Stimulated activated CD4-positive, alpha-beta T cell treated with anti-CD3 and anti-CD28 coated beads, Interleukin-1b, Interleukin-23, amount 100 ng/mL, for 24 hours (primary cell): ENCODE measurements around the gene GPR153.

Experiments used
- DNase-seq, 4 experiments: peaks; one replicate each; pipeline ENCODE4 v3.0.0-alpha.2; 2020; ENCODE audit warnings: low read depth in 4 of 4, low spot score in 1 of 4

Gene GPR153

DNA sequence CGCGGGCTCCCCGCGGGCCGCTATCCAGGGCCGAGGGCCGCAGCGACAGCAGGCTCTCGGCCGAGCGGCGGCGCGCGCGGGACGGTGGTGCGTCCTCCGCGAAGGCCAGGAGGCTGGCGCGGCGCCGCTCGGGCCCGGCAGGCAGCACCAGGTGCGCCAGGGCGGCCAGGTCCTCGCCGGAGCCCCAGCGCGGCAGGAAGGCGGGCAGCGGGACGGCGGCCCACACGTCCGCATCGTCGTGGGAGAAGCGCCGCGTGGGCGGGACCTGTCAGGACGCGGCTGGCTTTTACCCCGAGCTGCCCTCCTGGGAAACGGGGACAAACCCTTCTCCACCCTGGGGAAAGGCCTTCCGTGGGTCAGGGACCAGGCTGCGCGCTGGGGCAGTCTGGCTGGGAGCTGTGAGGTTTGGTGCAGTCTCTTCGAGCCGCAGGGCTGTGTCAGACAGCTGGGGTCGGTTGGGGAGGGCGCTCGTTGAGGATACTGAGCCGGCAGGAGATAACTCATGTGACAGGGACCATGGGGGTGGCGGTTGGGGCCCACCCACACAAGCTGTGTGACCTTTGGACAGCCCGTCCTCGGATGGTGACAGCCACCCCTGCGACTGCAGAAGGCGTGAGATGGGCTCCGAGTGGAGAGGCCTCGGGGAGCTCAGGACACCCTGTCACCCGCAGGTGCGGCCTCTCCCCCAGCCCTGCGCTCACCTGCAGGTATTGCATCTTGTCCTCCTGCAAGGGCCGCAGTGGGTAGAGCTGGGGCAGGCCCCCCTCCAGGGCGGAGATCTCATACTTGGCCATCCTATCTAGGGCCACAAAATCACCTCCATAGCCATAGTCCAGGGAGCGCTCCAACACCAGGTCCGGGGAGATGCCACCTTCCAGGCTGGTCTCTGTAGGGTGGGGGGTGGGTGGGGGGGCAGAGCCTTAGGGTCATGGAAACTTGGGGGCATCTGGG is 10.9 kb downstream of the GPR153 start:
- no peak for DNase-seq

DNA sequence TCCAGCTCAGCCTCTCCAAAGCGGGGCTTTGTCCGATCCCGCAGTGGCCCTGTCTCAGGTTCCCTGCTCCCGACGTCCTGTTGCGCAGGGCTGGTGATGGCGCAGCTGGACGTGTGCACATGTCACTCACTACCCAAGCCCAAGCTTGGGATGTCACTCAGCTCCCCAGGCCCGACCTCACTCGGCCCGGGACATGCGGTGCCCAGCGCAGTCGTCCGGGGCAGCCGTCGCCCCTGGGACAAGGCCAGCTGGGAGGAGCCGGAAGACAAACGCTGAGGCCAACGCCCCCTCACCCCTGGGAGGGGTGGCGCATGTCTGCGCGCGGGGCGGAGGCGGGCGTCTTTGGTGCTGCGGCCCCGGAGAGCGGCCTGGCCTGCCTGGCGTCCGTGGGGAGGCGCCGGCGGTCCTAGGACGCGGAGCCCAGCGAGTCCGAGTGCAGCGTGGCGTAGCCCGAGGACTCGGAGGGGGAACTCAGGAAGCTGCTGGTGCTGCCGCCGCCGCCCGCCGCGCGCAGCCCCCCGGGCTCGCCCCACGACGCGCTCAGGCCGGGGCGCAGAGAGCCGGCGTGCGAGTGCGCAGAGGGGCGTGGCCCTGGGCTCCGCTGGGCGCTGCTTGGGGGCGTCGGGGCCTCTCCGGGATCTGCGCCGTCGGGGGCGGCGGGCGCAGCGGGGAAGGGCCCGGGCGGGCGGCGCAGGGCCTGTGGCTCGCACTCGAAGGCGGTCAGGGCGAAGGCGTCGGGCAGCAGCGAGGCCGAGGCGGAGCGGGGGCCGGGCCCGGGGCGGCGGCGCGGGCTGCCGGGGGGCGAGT is 11.8 kb downstream of the GPR153 start:
- DNase-seq: no peak

DNA sequence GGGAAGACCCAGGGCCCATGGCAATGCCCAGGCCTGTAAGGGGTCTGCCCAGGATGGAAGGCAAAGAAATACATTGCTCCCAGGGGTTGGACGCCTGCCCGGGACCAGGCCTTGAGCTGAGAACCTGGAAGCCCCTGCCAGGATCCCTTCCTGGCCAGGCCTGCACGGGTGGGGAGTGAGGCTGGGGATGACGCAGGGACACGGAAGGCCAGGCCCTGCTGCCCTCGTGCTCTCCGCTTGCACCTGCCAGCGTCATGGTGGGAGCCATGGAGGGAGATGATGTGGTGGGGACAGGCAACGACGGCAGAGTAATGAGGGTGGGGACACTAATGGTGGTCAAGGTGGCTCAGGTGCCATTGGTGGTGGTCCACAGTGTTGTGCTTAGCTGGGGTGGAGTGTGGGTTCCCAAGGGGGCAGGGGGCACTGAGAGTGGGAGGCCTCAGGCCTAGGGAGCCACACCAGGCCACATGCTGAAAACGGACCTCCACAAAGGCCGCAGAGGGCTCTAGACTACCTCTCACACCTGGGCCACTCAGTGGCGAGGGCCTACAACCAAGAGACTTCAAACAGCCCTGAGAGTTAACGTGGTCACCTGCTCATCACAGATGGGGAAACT is 12.6 kb downstream of the GPR153 start:
- DNase-seq: no peak

DNA sequence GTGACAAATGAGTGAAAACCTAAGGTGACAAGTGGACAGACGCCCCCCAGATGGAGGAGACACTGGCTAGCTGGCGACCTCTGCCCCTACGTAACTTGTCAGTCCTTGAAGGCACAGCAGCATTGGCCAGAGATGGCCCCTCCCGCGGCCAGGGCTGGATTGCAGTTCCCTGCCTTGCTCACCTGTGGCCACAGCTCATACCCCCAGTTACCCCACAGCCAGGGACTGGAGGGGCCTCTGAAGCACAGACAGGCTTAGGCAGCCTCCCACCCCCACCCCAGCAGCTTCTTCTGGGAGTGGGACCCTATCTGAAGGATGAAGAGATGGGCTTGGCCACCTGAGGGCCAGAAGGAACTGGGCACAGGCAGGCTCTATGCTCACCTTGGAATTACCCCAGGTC is 13.2 kb downstream of the GPR153 start:
- no peak for DNase-seq

DNA sequence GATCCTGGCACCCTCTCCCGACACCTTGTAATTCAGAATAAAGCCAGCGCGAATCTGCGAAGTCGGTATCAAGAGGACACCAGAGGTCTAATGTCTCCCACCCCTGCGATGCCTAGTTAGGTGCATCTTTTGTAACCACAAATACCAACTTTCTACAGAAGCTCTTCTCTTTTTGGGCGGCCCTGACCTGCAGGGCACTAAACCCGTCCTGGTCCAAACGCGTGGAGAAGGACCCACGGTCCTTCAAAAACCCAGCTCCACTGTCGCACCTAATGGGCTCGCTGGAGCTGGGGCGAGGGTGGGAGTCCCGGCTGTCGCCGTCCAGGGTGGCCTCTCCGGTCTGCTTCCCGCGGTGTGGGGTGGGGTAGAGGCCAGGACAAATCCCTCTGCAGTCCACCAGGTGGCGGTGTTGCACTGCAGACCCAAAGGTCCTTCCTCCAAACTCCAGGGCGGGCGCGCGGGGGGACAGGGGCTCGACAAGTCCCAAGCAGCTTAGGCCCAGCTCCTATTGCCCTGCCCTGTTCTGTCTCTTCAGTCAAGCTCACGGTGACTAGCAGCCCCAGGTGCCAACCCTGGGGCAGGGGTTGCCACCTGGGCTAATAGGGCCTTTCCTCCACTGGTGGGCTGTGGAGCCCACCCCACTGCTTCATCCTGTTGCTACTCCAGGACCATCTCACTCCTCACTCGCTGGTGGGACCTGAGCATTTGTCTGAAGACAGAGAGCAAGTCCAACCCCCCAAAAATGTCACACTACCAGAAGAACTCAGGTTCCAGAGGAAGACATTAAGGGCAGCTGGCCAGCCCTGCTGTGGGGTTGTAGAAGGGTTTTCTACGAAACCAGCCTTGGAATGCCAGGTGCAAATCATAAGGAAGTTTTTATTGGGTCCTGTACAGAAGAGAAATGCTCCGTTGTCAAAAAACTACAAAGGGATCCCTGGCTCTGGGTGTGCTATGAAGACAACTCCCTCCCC is 14.1 kb downstream of the GPR153 start:
- DNase-seq: peak; percentile 64 to 76 (median 74)

DNA sequence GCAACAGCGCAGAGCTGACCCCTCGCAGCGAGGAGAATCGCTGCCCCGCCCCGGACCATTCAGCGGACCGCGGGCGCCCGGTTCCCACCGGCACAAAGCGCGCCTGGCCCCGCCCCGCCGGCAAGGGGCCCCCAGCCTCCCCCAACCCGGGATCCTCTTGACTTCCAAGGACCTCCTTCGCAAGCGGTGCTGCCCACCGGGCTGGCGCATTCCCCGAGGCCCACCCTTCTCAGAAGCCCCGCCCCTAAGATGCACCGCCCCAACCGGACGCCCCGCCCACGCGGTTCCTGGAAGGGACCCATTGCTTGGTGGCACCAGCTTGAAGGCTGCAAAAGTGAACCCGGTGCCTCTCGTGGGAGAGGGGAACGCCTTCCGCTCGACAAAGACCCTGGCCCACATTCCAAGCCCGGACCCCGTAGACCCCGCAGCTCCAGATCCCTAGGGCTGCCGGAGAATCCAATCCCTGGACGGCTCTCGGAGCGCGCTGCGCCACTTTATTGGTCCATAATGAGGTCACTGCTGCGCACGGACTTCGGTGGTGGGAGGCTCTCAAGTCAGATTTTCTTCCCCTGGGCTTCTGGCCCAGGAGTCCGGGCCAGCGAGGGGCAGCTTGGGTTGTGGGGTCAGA is 14.9 kb downstream of the GPR153 start:
- peak in 1 of 4 experiments; percentile 37 for DNase-seq

DNA sequence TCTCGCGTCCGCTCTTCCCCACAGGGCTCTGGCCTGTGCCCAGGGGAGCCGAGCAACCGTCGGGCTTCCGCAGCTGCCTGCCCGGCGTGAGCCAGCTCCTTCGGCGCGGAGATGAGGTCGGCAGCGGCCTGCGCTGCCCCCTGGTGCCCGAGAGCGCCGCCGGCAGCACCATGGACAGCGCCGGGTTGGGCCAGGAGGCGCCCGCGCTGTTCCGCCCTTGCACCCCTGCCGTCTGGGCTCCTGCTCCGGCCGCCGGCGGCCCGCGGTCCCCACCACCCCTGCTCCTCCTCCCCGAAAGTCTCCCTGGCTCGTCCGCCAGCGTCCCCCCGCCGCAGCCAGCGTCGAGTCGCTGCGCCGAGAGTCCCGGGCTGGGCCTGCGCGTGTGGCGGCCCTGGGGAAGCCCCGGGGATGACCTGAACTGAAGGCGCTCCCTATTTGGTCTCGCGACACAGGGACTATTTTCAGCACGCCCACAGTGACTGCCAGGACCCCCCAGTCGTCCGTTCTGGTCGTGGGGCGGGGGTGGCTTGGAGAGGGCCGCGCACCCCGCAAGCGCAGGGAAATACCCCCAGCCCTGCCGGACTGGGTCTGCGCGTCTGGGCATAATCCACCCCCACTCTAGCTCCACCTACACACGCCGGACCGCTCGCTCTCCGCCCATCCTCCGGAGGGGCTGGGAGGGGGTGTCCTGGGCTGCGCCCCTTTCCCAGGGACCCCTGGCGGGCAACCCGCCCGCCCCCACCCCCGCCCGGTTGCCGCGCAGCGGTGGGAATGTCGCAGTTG is 15.6 kb downstream of the GPR153 start:
- DNase-seq: peak; percentile 55 to 76 (median 66)

DNA sequence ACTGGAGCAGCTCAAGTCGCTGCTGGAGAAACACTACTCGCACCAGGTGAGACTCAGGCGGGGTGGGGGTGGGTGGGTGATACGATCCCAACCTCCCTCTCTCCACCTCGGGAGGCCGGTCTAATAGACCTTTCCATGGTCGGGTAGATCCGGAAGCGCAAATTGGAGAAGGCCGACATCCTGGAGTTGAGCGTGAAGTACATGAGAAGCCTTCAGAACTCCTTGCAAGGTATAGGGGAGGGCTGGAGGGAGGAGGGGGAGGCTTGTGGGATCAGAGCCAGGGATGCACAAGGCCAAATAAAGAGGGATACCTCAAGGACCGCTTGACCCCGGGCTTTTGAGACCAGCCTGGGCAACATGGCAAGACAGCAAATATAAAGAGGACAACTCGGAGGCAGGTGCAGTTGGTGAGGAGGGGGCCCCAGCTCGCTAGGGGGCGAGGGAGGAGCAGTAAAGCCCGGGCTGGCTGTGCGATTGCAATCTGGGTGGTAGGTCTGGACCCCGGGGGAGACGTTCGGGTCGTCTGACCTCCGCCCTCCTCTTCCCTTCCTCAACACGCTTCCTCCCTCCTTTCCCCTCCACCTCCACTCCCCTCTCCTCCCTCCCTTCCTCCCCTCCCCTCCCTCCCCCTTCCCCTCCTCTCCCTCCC is 16.4 kb downstream of the GPR153 start:
- no peak for DNase-seq

DNA sequence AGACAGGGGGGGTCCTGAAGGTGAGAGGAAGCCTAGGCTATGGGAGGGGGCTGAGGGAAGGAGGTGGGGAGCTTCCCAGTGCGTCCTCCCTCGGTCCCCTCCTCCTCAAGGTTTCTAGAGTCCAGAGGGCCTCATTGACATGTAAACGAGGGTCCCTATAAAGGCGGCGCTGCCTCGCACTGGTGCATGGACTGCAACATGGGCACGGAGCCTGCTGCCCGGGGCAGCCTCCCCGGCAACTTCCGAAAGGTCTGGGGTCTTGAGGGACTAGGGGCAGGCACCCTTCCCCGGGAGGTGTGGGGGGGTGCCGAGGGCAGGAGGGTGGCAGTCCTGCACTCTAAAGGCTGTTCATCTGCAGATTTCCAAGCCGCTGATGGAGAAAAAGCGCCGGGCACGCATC is 16.9 kb downstream of the GPR153 start, which contains the start of gene HES3:
Gene HES3 (plus strand): TSS at position 187 of the 400 bp plus-strand sequence. CDS start 187 bp downstream, at position 374.
- no peak for DNase-seq

DNA sequence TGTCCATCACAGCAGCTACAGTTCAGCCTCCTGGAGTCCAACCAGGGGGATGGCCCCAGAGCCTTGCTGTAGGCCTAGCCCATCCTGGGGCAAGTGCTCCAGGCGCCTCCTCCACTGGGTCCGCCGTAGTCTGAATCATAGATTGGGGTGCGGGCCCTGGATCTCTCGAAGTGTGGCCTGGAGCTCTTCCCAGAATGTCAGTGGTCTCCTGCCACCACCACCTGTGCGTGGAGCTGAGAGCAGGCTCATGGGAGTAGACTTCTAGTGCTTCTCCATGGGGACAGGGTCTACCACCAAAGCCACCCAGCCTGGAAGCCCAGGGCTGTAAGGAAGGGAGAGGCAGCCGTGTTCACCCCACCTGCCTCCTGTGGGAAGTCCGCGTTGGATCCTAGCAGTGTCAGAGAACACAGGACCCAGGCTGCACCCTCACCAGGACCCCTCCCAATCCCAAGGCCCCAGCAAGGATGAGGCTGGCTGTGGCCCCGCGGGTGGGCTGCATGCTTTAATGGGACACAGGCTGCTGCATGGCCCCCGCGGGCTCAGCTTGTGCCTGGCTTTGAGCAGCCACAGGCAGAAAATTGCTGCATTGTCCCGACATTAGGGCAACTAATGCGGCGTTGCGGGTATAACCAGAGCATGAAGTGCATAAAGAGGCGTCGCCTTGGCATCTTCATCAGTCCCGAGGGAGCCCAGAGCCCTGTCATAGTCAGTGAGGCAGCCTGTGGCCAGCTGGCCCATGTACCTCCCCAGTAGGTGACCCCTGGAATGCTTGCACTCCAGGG is 17.7 kb downstream of the GPR153 start:
- DNase-seq: no peak

DNA sequence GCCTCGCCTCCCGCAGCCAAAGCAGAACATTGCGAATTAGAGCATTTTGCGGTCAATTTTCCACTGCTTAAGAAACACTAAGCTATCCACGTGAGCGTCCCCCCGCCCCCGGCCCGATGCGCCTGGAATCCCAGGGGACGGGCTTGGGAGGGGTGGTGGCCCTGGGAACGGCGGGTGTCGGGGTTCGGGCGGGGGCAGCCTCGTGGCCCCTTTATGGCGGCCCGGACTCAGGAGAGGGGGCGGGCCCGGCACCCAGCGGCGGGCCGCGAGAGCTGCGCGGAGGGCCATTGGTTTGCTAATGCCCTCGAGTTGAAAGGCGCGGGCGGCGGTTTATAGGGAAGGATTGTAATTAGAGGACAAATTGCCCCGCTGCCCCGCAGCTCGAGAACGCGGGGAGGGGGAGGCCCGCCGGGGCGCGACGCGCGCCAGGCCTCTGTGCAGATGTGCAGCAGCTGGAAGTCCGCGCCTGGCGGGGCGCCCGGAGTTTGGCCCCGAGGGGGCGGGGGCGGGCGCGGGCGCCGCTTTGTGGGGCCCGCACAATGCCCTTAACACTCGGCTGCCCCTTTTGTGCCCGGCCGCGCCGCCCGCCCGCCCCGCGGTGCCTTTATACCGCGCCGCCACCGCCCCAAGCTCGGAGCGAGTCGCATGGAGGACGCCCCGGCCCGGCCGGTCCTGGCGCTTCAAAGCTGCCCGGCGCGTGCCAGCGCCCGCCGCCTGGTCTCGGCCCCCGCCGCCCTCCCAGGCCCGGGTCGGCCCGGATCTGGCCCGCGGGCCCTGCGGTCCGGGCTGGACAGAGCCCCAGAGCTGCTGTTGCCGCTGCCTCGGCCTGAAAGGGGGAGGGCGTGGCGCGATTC is 18.8 kb downstream of the GPR153 start:
- DNase-seq: no peak

DNA sequence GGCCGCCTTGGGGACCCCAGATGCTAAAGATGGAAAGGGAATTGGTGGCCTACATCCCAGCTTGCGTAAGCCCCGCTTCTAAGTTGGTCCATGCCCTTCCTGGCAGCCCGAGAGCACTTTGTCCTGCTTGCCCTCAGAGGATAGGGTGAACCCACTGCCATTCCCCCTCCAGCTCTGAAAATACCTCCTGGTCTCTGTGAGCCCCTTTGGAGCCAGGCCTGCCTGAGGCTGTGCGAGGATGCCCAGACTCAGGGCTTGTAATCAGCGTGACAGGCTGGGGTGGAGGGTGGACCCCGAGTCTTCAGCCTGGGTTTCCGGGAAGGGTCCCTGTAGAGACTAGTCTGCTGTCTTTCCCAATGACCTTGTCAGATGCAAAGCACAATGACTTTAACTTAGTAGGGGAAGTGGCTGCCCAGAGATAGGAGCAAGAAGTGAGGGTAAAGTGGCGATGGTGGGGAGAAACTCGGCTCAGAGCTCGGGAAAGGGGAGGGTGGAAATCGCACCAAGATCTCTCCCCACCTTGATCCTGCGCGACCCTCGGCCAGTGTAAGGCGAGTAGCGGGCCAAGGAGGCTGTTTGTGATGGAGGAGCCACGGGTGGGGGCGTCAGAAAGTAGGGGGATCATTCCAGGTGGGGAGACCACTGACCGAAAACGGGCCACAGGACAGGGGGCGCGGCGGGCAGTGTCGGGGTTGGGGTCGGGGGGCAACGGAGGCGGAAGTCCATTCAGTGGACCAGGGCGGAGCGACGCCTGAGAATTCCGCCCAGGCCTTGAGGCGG is 19.6 kb downstream of the GPR153 start:
- DNase-seq: no peak

DNA sequence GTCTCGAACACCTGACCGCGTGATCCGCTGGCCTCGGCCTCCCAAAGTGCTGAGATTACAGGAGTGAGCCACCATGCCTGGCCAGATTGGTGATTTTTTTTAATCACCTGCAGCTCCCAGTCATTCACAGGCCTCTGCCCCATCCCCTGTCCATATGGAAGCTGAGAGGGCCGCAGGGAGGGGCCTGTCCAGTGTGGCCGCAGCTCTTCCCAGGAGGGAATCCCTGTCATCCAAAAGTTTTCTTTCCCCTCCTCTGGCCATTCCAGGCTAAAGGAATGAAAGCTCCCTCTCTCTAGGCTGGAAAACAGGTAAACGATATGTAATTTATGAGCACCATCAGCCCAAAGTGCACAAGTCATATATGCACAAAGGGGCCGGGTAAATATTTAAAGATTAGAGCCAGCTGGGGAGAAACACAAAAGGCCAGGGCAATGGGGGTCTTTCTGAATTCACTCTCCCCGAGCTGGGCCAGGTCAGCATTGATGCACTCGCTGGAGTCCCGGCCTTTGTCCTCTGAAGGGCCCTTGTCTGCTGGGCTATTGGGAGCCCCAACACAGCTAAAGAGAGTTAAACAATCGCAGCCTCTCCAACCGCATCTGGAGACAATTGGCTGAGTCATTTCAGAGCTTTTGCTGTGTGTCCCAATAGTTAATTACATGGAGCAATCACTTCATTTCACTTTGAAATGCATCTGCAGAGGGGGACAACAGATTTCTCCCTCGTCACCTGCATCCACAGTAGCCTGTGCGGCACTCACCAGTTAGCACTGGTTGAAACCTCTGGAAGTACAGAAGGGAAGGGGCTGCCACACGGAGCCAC is 20.7 kb downstream of the GPR153 start:
- DNase-seq: no peak

DNA sequence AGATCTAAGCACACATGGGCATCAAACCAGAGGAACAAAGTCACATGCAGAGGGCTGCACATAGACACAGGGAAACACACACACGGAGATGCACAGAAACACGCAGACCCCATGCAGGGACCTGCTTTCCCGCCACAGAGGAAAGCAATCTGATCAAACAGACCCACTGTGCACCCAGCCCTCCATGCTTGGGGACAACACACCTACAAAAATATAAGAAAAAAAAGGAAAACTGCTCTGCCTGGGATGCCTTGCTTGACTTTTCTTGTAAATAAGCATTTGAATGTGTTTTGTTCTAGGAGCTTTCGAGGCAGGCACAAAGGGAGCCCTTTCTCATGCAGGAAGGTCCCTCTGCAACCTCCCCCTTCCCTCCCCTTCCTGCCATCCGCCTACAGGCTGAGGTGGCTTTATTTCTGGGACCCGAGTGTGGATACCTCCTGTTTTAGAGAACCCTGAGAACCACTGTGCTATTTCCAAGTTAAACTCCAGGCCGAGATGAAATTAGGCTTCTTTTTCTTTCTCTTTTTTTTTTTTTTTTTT is 21.6 kb downstream of the GPR153 start:
- no peak for DNase-seq

DNA sequence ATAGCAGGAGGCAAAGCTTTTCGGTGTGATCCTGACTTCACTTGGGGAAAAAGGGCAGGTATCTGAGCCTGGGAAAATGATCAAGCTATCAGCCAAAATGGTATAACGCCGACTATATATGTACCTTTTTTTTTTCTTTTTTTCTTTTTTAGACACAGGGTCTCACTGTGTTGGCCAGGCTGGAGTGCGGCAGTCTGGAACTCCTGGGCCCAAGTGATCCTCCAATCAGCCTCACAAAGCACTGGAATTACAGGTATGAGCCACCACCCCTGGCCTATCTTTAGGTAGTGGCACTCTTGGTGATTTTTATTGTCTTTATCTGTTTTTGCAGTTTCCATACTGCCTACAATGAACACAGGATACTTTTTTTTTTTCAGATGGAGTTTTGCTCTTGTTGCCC is 23.8 kb downstream of the GPR153 start:
- no peak for DNase-seq
